SH-SY5Y (cell line): ENCODE results near the gene GHR.

Source experiments
- GATA2 ChIP-seq: IDR thresholded peaks from 2 replicates; pipeline ENCODE4 v1.6.1; 2011; ENCODE audit warnings: mild to moderate bottlenecking, low read depth, low read length
- GATA3 ChIP-seq: IDR thresholded peaks from 2 replicates; pipeline ENCODE4 v1.6.1; 2011; ENCODE audit warnings: low read depth, mild to moderate bottlenecking, low read length, moderate library complexity

- TF ChIP-seq GATA2 (no peak), GATA3 (no peak)
These were observed 97.7 kb downstream of the GHR start for GRCh38 chr5:42520957-42521356.
